Stimulated activated CD4-positive, alpha-beta T cell treated with anti-CD3 and anti-CD28 coated beads, Interleukin-15, amount 100 ng/mL, for 24 hours (primary cell): Measurements from ENCODE around the gene TNRC18.
A peak's percentile ranks its signal among the peaks of the same experiment; 100 is the strongest.

ENCODE experiments used
- DNase-seq: peaks from one replicate; pipeline ENCODE4 v3.0.0-alpha.2; 2020

TNRC18 gene

DNA sequence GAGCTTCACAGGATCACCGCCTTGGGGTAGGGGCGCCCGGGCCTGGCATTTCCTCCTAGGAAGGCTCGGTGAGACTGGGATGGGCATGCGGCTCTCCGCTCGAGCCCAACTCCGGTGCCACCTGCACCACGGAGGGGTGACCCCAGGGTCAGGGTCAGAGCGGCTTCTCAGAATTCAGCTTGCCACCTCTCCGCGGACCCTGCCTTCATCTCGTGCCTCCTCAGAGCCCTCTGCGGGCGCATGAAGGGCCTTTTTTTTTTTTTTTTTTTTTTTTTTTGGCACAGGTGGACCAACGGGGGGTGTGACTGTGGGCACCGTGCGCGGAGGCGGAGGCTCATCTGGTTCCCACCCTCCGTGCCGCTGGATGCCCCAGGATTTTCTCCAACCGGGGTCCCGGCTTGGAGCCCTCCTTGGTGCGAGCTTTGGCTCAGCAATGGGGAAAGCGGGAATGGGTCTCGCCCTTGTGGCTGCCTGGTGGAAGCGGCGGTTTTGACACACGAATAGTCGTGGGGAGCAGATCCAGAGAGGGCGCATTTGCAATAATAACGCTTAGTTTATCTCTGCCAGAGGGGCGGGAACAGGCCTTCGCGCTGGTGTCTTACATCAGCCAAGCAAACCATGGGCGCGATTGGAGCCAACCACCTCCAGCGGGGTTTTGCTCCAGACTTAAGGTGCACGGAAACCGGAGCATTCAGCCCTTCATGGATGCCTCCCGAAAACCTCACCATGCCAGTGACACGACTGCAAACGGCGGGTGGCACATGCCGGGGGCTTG is 5.0 kb upstream of the TNRC18 start:
- peak; percentile 32 for DNase-seq

DNA sequence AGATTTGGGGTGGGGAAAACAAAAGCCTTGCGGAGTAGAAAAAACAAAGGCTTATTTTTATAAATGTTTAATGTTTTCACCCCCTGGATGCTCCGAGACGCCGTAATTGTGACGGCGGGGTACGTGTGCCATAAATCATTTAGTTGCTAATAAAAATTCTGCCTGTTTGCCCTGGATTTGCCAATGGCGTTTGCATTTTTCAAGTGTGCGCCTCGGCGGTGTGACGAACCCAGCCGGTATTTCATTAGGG is 2.5 kb upstream of the TNRC18 start:
- DNase-seq: peak; percentile 14

DNA sequence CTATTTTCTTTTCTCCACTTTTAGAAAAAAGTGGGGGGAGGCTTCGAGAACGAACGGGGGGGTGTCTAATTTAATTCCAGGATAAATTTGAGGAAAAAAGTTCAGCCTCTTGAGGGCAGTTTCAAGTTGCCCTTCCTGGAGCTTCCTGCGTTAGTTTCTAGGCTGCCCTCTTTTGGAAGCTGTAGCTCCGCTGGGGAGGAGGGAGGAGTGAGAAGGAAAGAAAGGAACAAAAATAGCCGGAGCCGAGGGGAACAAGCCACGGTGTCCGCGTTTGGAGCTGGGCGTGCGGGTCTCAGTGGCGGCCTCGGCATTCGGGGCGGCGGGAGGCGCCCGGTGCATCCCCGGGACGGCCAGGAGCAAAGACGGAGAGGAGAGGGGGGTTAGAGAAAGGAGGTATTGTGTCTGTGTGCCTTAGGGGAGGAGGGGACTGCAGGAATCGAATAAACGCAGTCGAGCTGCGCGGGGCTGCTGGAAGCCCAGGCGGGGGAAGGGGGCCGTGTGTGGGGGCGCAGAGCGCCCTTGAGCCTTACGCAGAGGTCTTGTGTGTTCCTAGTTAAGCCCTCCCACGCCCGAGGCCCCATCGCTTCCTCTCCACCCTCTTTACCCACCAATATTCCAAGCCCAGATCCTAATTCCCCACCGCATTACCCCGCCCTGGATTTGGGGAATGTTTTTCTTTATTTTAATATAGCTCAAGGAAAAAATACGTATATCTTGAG is 2.0 kb upstream of the TNRC18 start:
- DNase-seq: peak; percentile 14

DNA sequence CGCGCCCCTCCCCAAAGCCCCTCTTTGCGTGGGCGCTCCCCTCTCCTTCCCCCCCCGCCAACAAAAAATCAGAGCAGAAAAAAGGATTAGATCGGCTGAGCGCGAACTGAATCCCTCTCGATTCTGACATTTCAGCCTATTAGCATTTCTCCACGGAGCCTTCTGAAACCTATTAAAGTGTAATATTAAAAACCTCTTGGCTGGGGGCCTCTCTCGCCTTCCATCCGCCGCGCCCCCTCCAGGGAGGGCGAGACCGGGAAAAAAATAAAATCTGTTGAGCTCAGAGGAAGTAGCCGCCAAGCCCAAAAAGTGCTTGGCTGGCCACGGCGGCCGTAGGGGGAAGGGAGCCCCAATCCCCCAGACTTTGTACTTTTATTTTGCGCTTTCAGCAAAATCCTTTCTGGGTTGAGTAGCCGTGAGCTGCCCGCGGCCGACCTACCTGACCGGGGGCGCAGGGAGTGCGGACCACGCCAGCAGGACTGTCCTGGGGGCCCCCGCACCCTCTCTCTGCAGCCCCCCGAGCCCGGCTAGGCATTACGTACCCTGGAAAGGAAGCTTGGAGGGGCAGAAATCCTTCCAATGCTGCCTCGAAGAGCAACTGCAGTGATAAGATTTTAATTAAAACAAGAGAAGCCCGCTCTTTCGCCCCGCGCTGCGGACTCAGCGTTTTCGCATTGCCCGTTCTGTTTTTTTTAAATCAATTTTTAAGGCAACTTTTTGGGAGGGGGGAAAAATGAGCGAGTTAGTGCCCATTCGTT is 1.3 kb upstream of the TNRC18 start:
- no peak for DNase-seq

DNA sequence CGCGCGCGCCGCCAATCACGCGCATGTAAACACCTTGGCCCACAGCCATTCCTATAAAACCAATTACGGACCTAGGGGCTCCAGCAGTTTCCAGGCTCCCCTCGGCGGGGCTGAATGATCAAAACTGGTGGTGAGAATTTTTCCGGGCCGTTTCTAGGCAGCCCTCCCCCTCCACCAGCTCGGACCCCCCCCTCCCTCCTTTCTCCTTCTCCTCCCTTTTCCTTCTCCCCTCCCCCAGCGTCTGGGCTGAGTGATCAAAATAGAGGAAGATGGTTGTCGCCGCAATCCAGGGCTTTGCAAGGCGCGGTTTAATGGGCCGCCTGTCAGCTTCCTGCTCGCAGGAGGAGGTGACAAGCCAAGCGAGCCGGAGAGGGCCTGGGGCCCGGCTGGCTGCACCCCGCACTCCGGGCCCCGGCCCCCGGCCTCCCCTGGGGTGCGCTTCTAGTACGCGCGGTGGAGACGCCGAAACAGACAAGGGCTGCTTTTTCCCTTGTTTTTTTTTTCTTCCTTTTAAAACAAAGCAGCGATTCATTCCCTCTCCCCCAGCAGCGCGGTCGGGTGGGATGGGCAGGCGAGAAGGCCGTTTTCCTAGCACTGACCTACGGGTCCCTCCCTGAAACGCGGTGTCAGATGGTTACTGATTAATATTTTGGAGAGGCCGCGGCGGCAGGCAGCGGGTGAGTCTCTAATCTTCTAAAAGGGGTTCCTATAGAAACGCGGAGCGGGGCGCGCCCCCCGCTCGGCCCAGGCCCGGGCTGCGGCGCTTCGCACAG is 528 bp upstream of the TNRC18 start:
- DNase-seq: peak; percentile 54

DNA sequence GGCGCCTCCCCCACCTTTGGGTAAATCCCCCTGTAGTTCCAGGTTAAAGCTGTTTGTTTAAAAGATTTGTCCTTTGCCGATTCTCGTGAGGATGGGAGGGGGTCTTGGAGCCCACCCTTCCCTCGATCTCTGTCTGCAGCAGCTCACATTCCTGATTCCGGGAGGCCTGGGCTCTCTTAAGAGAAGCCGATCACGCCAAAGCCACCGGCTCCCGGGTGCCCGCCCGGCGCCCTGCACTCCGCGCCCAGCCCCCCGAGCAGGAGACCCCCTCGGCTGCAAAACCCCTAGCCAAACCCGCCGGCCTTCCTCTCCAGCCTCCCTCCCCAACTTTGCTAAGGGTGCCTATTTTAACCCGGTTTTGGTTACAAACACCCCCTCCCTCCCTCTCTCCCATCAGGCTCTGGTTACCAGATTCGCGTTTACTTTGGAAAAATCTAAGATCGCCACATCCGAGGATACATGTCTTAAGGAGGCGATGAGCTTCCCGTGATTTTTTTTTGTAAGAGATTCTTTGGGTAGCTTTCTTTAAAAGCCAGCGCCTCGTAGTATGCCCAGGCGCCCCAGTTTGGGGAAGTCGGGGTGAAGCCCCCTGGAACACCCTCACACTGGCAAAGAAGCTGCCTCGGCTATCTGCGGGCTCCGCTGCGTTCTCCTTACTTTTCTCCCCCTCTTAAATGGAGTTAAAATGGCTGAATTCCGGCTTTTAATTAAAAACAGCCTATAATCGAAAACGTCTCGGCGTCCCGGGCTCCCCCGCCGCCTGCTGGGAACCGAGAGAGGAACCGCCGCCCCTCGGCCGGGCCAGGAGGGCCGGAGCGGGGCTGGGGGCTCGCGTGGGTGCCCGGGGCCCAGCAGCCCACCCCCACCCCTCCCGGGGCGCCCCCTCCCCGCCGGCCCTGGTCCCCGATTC is 983 bp downstream of the TNRC18 start:
- peak; percentile 19 for DNase-seq

DNA sequence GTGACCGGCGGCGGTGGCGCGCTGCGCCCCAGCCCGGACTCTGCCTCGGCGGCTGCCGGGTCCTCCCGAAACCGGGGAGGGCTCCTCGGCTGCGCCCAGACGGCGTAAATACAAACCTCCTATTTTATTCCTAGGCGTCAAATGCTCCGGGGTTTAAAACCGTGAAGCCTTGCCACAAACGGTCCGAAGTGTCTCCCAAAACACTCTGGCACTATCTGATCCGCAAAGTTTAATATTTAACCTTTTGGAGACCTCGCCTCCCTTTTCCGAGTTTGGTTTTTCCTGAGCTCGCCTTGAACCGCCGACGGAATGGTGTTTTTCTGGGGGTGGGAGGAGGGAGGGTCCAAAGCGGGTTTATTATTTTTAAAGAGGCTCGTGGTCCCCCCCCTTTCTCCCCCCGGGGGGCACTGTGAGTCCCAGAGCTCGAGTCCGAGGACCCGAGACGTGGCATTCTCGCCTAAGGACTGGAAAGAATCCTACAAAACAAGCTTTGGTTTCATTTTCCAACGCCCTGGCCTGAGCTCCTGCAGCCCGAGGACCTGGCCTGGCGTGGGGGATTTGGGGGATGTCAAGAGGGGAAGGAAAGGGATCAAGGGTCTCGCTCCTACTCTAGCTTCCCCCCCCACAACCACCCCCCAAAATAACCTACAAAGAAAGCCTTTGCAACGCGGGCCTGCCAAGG is 1.8 kb downstream of the TNRC18 start:
- peak; percentile 19 for DNase-seq

DNA sequence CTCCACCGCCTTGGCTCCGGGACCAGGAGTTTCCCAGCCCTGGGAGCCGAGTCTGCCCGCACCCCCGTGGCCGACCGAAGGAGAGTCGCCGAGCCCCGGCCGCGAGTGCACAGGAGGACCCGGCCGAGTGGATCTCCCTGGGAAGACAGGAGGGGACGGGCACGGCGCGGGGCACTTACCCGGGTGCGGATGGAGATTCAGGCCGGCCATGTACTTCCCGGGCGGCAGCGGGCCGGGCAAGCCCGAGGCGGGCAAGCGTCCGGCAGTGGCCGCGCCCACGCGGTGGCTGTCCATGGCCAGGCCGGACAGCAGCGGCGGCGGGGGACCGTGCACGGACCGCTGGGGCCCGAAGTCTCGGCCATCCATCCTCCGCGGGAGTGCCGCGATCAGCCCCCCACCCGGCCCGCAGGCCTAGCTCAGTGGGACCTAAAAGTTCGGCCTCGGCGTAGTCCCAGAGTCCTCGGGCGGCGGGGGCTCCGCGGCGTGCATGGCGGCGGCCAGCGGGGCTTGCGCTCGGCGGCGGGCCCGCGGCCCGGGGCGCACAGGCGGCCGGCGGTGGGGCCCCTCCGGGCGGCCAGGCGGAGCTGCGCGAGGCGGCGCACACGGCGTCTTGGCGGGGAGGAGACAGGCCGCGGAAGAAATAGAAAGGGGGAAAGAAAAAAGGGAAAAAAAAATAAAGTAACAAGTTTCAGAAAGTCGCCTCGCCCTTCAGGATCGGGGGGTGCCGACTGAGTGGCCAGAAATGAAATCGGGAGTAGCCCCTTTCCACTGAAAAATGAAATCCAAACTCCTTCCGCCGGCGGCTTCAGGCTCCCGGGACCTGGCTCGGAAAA is 2.5 kb downstream of the TNRC18 start:
- peak; percentile 28 for DNase-seq

DNA sequence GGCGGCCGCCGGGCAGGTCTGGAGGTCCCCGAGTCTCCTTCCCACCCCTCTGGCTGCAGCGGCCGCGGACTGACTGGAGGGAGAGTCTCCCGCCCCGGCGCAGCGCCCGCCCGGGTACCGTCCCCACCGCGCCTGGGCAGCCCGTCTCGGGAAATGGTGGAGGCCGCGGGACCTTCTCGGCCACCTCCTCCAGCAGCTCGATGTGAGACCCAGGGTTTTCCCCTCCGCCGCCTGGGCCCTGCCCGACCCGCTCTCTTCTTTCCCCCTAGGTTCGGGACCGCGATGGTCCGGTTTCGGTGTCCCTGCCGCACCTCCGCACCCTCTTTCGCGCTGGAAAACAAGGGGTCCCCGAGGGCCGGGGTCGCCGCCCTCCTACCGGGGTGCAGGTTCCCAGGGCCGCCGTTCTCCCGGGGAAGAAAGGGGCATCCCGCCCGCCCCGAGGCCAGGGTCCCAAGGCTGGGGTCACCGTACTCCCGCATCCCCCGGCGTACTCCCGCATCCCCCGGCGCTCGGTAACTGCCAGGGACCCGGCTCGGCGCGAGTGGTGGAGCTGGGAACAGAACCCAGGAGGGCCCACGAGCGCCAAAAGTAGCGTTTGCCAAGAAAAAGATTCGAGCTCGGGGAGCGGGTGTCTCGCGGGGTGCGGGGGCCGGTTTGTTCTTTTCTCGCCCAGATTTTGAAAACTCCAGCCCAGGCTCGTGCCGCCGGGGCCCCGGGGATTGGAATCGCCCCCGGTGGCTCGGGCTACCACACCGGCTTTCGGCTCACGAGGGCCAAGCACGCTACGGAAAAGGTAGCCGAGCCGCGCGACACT is 3.4 kb downstream of the TNRC18 start:
- DNase-seq: peak; percentile 40

DNA sequence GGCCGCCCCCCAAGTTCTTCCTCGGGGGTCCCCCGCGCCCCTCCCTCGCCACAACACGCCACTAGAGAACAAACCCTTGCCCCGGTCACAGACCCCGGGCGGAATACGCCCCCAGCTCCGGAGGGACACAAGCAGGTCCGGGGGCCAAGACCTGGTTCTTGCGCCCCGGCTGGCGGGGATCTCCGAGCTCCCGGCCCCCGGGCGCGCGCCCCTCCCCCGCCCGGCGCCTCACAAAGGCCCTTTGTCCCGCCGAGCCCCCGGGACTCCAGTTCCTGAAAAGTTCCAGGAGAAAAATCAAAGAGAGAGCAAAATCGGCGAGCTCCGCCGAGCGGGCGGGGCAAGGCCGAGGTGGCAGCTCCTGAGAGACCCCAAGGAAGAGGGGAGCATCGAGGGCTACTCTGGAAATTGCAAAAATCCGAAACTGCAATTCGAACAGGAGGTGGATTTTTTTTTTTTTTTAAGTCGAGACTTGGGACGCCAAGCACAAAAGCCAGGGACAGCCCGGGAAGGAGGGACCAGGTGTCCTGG is 4.0 kb downstream of the TNRC18 start:
- no peak for DNase-seq

DNA sequence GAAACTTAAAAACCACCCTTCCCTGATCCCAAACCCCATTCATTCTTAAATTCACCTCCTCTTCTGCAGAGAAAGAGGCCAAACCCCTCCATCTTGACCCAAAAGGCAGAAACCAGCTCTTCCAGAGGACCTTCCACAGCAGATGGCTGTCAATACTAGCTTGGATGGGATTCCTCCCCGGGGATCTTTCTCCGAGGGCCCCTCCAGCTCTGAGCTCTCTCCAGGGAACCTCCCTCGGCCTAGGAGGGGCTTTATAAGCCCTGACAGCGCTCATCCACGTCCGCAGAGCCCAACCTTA is 5.4 kb downstream of the TNRC18 start:
- no peak for DNase-seq

DNA sequence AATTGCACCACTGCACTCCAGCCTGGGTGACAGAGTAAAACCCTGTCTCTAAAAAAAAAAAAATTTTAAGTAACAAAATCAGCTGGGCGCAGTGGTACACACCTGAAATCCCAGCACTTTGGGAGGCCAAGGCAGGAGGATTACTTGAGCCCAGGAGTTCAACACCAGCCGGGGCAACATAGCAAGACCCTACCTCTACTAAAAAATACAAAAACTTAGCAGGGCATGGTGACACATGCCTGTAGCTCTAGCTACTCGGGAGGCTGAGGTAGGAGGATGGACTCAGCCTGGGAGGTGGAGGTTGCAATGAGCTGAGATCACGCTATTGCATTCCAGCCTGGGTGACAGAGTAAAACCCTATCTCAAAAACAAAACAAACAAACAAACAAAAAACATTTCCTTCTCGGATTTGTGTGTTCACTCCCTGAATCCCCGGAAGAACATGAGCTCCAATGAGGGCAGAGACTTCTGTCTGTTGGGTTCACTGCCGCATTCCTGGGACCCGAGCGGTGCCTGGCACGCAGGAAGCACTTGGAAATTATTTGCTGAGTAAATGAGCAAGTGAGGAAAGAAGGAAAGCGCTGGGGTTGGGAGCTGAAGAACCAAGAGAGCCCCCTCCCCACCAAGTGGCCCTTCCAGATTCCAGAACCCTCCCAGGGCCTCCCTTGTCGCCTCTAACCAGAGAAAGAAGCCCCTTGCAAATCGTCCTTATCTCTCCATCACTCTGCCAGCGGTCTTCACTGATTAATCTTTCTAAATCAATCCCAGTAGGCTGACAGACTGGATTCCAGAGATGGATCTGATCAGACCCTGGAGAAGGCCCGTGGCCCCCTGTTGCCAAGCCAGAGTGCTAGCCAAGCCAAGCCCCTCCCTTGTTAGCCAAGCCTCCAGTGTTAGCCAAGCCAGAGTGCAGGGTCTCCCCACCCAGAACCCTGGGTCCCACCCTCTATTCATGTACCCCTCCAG is 6.2 kb downstream of the TNRC18 start:
- DNase-seq: no peak

DNA sequence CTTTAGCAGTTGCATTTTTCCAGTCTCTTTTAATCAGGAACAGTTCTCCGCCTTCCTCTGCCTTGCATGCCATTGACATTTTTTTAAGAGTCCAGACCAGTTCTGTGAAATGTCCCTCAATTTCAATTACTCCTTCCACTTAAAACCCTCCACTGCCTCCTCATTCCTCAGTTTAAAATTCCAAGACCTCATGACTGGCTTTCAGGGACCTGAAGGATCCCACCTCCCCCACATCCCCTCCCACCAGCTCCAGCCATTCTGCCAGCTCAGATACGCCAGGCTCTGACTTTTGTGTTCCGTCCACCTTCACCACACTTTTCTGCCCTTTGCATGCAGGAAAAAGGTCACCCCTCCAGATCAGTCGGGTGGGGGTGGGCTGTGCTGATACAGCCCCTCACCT is 8.7 kb downstream of the TNRC18 start:
- no peak for DNase-seq

DNA sequence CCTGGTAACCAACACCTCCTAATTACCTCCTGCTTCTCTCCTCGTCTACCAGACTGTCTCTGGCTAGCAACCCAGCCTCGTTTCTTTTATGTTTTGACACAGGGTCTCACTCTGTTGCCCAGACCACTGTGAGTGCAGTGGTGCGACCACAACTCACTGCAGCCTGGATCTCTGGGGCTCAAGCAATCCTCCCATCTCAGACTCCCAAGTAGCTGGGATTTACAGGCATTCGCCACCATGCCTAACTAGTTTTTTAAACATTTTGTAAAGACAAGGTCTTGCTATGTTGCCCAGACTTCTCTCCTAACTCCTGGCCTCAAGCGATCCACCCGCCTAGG is 10.2 kb downstream of the TNRC18 start:
- DNase-seq: no peak

DNA sequence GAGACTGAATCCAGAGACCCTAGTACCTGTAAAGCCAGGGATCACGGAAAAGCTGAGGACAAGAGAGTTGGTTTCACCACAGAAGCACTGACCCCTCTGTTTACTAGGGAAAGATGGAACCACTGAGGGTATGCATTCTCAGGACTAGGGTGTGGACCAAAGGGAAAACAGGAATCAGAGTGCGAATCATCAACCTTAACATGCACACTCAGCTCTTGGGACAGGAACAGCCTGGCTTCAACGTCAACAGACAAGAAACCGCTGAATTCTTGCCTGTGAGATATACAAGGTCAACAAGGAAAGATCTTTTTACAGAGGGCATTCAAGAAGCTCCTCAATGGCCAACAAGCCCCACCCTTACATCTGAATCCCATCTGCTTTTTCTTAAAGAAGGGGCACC is 14.9 kb downstream of the TNRC18 start:
- no peak for DNase-seq

DNA sequence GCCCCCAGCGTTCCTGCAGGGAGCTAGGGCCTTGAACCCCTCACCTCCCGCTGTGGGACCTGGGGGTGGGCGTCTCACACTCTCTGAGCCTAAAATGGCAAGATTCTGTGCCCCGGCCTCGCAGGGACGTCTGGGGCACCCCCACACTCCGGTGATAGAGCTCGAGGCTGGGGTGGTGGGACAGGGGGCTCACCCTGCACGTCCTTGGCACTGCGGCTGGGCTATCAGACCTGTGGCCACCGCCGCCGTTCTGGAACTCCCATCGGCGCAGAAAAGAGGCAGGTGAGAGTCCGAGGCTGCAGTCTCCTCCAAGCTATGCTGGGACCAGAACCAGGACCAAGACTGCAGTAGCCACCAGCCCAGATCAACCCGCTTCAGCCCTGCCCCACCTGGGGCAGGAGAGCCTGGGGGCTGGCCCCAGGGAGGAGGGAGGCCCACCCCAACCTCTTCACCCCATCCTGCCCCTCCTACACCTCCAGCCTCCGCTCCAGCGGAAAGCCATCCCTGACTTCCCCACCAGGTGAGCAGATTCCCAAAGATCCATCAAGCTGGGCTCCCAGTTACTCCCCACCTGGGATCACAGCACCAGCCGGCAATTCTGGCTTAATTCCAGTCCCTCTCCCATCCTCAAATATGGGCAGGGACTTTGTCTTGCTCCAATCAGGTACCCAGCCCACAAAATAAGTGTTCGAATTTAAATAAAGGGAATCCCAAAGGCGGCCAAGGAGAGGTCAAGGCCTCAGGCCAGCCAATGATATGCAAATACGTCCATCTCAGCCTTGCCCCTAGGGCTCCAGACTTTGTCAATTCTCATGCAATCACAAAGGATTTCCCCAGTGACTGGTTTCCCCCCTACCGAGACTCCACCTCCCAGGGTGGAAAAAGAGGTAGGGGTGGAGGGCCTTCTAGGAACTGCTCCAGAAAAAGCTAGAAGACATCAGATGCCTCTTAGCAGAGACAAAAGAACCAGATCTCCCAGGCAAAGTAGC is 16.4 kb downstream of the TNRC18 start:
- DNase-seq: no peak

DNA sequence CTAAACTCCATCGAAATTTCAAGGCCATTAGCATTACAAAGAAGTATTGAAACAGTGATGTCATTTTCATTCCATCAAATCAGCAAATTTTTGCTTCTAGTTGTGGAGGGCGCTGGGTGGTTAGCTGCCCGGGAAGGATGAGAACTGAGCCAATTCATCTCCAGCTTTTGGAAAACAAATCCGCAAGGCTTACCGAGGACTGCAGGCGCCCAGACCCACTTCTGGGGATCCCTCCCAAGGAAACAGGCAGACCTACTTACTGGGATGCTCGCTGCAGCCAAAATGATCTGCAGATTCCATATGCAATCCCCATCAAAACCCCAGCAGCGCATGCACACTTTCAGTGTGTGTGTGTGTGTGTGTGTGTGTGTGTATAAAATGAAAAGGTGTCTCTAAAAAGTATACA is 19.2 kb downstream of the TNRC18 start:
- DNase-seq: no peak
